ENCODE results near the gene HCN1.

Gene HCN1

DNA sequence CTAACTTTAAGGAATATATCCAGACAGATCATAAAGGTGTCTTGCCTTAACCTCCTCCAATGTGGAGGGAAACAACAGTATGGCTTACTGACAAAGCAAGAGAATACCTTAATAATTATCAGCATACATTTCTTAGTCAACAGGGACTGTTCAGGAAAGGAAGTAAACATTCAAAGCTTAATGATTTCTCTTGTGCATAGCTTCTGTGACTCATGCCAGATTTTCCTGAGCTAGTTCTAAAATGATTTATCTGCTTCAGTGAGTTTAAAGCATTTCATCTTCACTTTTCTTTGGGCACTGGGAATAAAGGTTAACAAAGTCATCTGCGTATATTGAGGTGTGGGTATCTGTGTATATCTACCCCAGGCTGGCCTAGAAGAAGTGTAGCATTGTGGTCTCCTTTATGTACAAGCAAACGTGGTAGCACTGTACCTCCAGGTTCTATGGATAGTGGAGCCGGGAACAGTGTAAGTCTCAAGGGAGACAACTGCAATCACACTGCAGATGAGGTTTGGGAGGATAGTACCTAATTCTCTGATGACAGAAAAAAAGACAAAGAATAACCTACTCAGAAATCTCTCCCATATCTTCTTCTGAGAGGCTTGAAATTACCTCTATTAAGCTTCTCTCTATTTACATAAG is 284.1 kb downstream of the HCN1 start:
- H3K4me3 ChIP-seq (ENCODE audit: low read depth, low read length), result no peak overlapping the region
- TF ChIP-seq ZFP41 (tag by site-specific recombination; IDR thresholded peaks at IDR 0.05; ENCODE audit: borderline replicate concordance), result no peak
- TF ChIP-seq GLIS2 (tag by site-specific recombination; IDR thresholded peaks at IDR 0.05), result no peak
- TF ChIP-seq, protein P1, sequence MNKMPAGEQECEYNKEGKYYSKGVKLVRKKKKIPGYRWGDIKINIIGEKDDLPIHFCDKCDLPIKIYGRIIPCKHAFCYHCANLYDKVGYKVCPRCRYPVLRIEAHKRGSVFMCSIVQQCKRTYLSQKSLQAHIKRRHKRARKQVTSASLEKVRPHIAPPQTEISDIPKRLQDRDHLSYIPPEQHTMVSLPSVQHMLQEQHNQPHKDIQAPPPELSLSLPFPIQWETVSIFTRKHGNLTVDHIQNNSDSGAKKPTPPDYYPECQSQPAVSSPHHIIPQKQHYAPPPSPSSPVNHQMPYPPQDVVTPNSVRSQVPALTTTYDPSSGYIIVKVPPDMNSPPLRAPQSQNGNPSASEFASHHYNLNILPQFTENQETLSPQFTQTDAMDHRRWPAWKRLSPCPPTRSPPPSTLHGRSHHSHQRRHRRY (tag by site-specific recombination; IDR thresholded peaks at IDR 0.05), result no peak
- no peak for TF ChIP-seq ZNF140 (tag by site-specific recombination; IDR thresholded peaks at IDR 0.05)
- TF ChIP-seq YY2 (tag by site-specific recombination; IDR thresholded peaks at IDR 0.05), result no peak
- TF ChIP-seq, protein P2, sequence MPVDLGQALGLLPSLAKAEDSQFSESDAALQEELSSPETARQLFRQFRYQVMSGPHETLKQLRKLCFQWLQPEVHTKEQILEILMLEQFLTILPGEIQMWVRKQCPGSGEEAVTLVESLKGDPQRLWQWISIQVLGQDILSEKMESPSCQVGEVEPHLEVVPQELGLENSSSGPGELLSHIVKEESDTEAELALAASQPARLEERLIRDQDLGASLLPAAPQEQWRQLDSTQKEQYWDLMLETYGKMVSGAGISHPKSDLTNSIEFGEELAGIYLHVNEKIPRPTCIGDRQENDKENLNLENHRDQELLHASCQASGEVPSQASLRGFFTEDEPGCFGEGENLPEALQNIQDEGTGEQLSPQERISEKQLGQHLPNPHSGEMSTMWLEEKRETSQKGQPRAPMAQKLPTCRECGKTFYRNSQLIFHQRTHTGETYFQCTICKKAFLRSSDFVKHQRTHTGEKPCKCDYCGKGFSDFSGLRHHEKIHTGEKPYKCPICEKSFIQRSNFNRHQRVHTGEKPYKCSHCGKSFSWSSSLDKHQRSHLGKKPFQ (tag by site-specific recombination; IDR thresholded peaks at IDR 0.05), result no peak
- no peak for TF ChIP-seq ZNF621 (tag by site-specific recombination; IDR thresholded peaks at IDR 0.05)
- TF ChIP-seq, protein P3, sequence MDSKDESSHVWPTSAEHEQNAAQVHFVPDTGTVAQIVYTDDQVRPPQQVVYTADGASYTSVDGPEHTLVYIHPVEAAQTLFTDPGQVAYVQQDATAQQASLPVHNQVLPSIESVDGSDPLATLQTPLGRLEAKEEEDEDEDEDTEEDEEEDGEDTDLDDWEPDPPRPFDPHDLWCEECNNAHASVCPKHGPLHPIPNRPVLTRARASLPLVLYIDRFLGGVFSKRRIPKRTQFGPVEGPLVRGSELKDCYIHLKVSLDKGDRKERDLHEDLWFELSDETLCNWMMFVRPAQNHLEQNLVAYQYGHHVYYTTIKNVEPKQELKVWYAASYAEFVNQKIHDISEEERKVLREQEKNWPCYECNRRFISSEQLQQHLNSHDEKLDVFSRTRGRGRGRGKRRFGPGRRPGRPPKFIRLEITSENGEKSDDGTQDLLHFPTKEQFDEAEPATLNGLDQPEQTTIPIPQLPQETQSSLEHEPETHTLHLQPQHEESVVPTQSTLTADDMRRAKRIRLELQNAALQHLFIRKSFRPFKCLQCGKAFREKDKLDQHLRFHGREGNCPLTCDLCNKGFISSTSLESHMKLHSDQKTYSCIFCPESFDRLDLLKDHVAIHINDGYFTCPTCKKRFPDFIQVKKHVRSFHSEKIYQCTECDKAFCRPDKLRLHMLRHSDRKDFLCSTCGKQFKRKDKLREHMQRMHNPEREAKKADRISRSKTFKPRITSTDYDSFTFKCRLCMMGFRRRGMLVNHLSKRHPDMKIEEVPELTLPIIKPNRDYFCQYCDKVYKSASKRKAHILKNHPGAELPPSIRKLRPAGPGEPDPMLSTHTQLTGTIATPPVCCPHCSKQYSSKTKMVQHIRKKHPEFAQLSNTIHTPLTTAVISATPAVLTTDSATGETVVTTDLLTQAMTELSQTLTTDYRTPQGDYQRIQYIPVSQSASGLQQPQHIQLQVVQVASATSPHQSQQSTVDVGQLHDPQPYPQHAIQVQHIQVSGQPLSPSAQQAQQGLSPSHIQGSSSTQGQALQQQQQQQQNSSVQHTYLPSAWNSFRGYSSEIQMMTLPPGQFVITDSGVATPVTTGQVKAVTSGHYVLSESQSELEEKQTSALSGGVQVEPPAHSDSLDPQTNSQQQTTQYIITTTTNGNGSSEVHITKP (tag by site-specific recombination; IDR thresholded peaks at IDR 0.05), result no peak
- TF ChIP-seq, protein P4, sequence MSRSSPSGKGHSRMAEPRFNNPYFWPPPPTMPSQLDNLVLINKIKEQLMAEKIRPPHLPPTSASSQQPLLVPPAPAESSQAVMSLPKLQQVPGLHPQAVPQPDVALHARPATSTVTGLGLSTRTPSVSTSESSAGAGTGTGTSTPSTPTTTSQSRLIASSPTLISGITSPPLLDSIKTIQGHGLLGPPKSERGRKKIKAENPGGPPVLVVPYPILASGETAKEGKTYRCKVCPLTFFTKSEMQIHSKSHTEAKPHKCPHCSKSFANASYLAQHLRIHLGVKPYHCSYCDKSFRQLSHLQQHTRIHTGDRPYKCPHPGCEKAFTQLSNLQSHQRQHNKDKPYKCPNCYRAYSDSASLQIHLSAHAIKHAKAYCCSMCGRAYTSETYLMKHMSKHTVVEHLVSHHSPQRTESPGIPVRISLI (tag by site-specific recombination; IDR thresholded peaks at IDR 0.05), result no peak
- H3K36me3 ChIP-seq (ENCODE audit: control insufficient read depth in 2 of 2, insufficient read depth in 1 of 2, low read length in 2 of 2), result no peaks in the 10 kb centered on the region
- ChIA-PET POLR2A (no interaction called here), CTCF (no interaction called here)
- peaks cover 2% of the 10 kb centered on the region; the same call in 1 of the 2 replicates for H3K9me3 ChIP-seq (ENCODE audit: control insufficient read depth, insufficient read depth, low read depth, low read length)
- no peaks in the 10 kb centered on the region for H3K4me1 ChIP-seq (ENCODE audit: control insufficient read depth, insufficient read depth, low read length)
- H3K27ac ChIP-seq (ENCODE audit: extremely low read depth, low read depth, low read length), result no peak overlapping the region

DNA sequence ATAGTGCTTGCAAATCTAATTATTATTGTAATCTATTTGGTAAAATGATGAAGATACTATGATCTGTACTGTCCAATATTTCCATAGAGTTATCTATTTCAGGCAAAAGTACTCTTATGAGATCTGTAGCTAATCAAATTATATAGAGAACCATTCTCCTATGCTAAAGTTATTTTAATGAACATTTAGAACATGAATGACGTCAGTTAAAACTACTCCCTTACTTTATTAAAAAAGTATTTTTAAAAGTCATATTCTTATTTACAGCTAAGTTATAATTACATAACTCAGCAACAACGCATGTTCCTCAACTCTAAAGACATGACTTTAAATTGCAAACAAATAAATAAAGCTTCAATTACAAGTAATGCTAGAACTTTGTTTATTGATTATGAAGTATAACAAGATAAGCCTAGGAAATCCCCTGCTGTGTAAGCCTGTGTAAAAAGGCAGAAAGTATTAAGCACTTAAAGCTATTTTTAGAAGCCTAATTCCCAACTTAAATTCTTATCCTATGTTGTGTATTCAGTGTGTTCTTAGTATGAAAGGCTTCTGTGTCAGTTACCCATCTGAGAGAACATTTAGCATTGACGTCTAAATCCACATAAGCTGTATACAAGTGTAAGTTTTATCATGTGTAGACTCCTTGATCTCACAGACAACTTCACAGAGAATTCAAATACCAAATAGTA is 285.7 kb downstream of the HCN1 start:
- POLR2A ChIA-PET, result no interaction called here
- CTCF ChIA-PET, result interaction anchor here (1.0 kb wide), 1 partner anchor 9 kb away, joined by 3 read pairs; no protein-coding TSS in a partner anchor
- Histone ChIP-seq H3K36me3 (ENCODE audit: control insufficient read depth in 2 of 2, insufficient read depth in 1 of 2, low read length in 2 of 2) (no peaks in the 10 kb centered on the region), H3K4me3 (ENCODE audit: low read depth, low read length) (no peak overlapping the region), H3K4me1 (ENCODE audit: control insufficient read depth, insufficient read depth, low read length) (no peaks in the 10 kb centered on the region), H3K27ac (ENCODE audit: extremely low read depth, low read depth, low read length) (no peak overlapping the region), H3K9me3 (ENCODE audit: control insufficient read depth, insufficient read depth, low read depth, low read length) (peaks cover 2% of the 10 kb centered on the region; the same call in 1 of the 2 replicates)
- TF ChIP-seq, protein P5, sequence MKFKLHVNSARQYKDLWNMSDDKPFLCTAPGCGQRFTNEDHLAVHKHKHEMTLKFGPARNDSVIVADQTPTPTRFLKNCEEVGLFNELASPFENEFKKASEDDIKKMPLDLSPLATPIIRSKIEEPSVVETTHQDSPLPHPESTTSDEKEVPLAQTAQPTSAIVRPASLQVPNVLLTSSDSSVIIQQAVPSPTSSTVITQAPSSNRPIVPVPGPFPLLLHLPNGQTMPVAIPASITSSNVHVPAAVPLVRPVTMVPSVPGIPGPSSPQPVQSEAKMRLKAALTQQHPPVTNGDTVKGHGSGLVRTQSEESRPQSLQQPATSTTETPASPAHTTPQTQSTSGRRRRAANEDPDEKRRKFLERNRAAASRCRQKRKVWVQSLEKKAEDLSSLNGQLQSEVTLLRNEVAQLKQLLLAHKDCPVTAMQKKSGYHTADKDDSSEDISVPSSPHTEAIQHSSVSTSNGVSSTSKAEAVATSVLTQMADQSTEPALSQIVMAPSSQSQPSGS (tag by site-specific recombination; IDR thresholded peaks at IDR 0.05; ENCODE audit: low read depth), result peak; percentile 61
- no peak for TF ChIP-seq ZNF560 (tag by site-specific recombination; IDR thresholded peaks at IDR 0.05; ENCODE audit: borderline replicate concordance)
